ENCODE measurements around the gene CAPN13. TPM values are rescaled to one million over a fixed set of nuclear protein-coding genes. Genes with fewer than 3 reads are reported as not detected.

CAPN13 gene
- total and polyA plus RNA-seq, 2 donors (not counting 3 experiments of a cell fraction or from before 2014, with no cell fraction given) = not detected

GRCh38 chr2:30714811-30715709 lies 92.2 kb downstream of the CAPN13 start:
- H4K20me1 ChIP-seq (replicated peaks; ENCODE audit: control insufficient read depth, extremely low read depth, insufficient read depth, low read length) = no peaks in the 10 kb centered on the region
- H3K79me2 ChIP-seq (ENCODE audit: control insufficient read depth, insufficient read depth, low read length) = no peaks in the 10 kb centered on the region
- no peak overlapping the region for H3K4me2 ChIP-seq (ENCODE audit: insufficient read depth, low read length)
- H3K27me3 ChIP-seq (ENCODE audit: control insufficient read depth in 2 of 2, insufficient read depth in 2 of 2, low read length in 2 of 2) = no peaks in the 10 kb centered on the region
- no peak for TF ChIP-seq POLR2AphosphoS5 (IDR thresholded peaks at IDR 0.05; ENCODE audit: insufficient read depth, low read depth, low read length)
- TF ChIP-seq GATA2 (IDR thresholded peaks at IDR 0.05; ENCODE audit: insufficient read depth, insufficient read length, low read depth, low read length) = no peak
- TF ChIP-seq JUN (IDR thresholded peaks at IDR 0.05; ENCODE audit: borderline replicate concordance, insufficient read depth, insufficient read length, low read depth) = no peak
- no peak for TF ChIP-seq EZH2 (IDR thresholded peaks at IDR 0.05; ENCODE audit: borderline replicate concordance, low read depth, low read length, severe bottlenecking)
- no peak for TF ChIP-seq MYC (IDR thresholded peaks at IDR 0.05; ENCODE audit: low read depth, low read length)
- TF ChIP-seq CTCF (IDR thresholded peaks at IDR 0.05; ENCODE audit: extremely low read depth in 1 of 2, insufficient read depth in 1 of 2, low read depth in 1 of 2, low read length in 2 of 2) = no peak
- TF ChIP-seq MAX (IDR thresholded peaks at IDR 0.05; ENCODE audit: insufficient read depth, insufficient read length) = no peak
- no peak for TF ChIP-seq POLR2A (IDR thresholded peaks at IDR 0.05; ENCODE audit: low read depth, low read length)
- TF ChIP-seq FOS (IDR thresholded peaks at IDR 0.05; ENCODE audit: borderline replicate concordance, insufficient read depth, low read length) = no peak
- H3K9me3 ChIP-seq (replicated peaks; ENCODE audit: control insufficient read depth, insufficient read depth, low read length) = no peaks in the 10 kb centered on the region
- no peaks in the 10 kb centered on the region for H3K9me1 ChIP-seq (replicated peaks; ENCODE audit: control insufficient read depth, extremely low read depth, insufficient read depth, low read length)
- intact Hi-C loops (cut with micrococcal nuclease) (loop anchor here (1.0 to 5.0 kb wide), 5 partner anchors 148 to 618 kb away; partner anchors contain the start of genes EHD3 and YPEL5), dilution Hi-C loops (cut with MboI; ENCODE audit: extremely low pct_ligation_motif_present, low sequenced_read_pairs) (loop anchor here (25.0 kb wide), 1 partner anchor 622 kb away; no protein-coding TSS in a partner anchor)
- H3K9ac ChIP-seq (replicated peaks; ENCODE audit: extremely low read depth, insufficient read depth, low read length) = no peak overlapping the region
- BruUV-seq (replicated peaks) = no TSS peak
- no peak overlapping the region for H2AFZ ChIP-seq (ENCODE audit: low read depth, low read length)
- no peaks in the 10 kb centered on the region for H3K4me1 ChIP-seq (ENCODE audit: control insufficient read depth, extremely low read depth, insufficient read depth, low read length)
- no peak for FAIRE-seq
- DNase-seq (ENCODE audit: low read depth, low spot score) = no peak
- no peak overlapping the region for H3K4me3 ChIP-seq (replicated peaks in 1 of 3; ENCODE audit: insufficient read depth in 1 of 3, low read depth in 1 of 3, low read length in 3 of 3)
- H3K27ac ChIP-seq (ENCODE audit: insufficient read depth, low read depth, low read length) = no peak overlapping the region
- ChIA-PET CTCF (interaction anchor here (0.6 to 12.9 kb wide), 13 partner anchors 9 to 1472 kb away, joined by 3 to 542 read pairs (median 4); no protein-coding TSS in a partner anchor), POLR2A (no interaction called here)
- H3K36me3 ChIP-seq (ENCODE audit: control insufficient read depth in 2 of 2, extremely low read depth in 1 of 2, insufficient read depth in 2 of 2, low read length in 2 of 2) = no peaks in the 10 kb centered on the region

Data from endothelial cell of umbilical vein (primary cell).